Gastrocnemius medialis (tissue), 4 donors: ENCODE data around the gene MGST2.

ENCODE experiments used
- POLR2A ChIP-seq, 2 donors: fragments of 450-650 bp; IDR thresholded peaks; one replicate each; pipeline ENCODE4 v1.6.1; 2017; ENCODE audit warnings: antibody characterized with exemption in 2 of 2, mild to moderate bottlenecking in 2 of 2, moderate library complexity in 2 of 2
- TF ChIP-seq, protein P1 (sequence below), 5 experiments: fragments of 450-650 bp in 3 of 5; fragments of 200-600 bp in 2 of 5; sonication (generic) in 2 of 5; IDR thresholded peaks in 4 of 5; conservative IDR thresholded peaks in 1 of 5; 1 replicate in 4 of 5; 2 replicates in 1 of 5; pipeline ENCODE4 v1.5.1; 2016 to 2019; ENCODE audit warnings: antibody characterized with exemption in 5 of 5, mild to moderate bottlenecking in 3 of 5, moderate library complexity in 3 of 5

DNA sequence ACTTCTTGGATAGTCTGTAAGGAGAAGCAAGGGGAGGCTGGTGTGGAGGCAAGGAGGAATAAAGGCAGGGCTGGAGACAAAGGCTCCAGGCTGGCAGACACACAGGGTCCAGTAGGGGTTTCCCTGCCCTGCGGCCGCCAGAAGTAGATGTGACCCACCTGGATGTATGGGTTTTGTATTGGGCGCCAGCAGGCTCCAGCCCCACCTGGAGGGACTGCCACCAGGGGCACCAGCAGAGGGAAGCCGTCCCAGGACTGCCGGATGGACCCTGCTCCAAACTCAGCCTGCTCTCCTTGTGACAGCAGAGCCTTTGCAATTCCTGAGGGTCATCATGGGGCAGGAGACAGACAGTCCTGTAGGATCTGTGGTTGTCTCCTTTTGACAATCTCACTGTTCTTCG, 52.7 kb downstream of the MGST2 start:
- TF ChIP-seq, protein P1, sequence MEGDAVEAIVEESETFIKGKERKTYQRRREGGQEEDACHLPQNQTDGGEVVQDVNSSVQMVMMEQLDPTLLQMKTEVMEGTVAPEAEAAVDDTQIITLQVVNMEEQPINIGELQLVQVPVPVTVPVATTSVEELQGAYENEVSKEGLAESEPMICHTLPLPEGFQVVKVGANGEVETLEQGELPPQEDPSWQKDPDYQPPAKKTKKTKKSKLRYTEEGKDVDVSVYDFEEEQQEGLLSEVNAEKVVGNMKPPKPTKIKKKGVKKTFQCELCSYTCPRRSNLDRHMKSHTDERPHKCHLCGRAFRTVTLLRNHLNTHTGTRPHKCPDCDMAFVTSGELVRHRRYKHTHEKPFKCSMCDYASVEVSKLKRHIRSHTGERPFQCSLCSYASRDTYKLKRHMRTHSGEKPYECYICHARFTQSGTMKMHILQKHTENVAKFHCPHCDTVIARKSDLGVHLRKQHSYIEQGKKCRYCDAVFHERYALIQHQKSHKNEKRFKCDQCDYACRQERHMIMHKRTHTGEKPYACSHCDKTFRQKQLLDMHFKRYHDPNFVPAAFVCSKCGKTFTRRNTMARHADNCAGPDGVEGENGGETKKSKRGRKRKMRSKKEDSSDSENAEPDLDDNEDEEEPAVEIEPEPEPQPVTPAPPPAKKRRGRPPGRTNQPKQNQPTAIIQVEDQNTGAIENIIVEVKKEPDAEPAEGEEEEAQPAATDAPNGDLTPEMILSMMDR (IDR thresholded peaks at IDR 0.05 in 4 of 5, conservative IDR thresholded peaks at IDR 0.05 in 1 of 5): no peak
- no peak for TF ChIP-seq POLR2A (IDR thresholded peaks at IDR 0.05)
